GM18499 (cell line): Measurements from ENCODE around the gene KRTAP1-3.
"Not testable (repeated sequence)": the region's sequence is repeated elsewhere in the genome, so short reads cannot be mapped to it uniquely, and the experiment has no call there.

Source experiments
- ATAC-seq: cut with Tn5 transposase; IDR thresholded peaks from one replicate; pipeline ENCODE4 v1.9.1; 2021; ENCODE audit warnings: moderate number of reproducible peaks; ENCODE audit not compliant: insufficient read depth, unreplicated experiment

Gene KRTAP1-3

DNA sequence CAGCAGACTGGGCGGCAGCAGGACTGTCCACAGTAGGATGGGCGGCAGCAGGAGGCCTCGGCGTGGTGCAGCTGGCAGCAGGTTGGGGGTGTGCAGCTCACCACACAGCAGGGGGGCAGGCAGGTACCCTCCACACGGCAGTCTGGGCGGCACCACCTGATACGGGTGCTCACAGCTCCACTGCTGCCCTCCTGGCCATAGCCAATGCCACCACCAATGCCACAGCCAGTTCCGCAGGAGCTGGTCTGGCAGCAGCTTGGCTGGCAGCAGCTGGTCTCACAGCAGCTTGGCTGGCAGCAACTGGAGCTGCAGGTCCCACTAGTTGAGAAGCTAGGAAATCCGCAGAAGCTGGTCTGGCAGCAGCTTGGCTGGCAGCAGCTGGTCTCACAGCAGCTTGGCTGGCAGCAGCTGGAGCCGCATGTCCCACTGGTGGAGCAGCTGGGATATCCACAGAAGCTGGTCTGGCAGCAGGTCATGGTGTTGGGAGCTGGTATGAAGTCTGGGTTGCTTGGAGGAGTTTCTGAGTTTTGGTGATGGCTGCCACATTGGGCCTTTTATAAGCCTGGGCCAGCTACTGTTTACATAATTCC lies at the start of gene KRTAP1-3:
Gene KRTAP1-3, minus strand, starts transcription at position 529 of the 590 bp plus-strand sequence. Its CDS starts 53 bp downstream, at position 476.
- not testable (repeated sequence) for ATAC-seq

GRCh38 chr17:41084100-41084856 lies 49.6 kb upstream of the KRTAP1-3 start, which contains the start of gene KRTAP4-7:
TSS of gene KRTAP4-7 (plus strand) at chr17:41084150. CDS start at chr17:41084207, 57 bp downstream.
- not testable (repeated sequence) for ATAC-seq

DNA sequence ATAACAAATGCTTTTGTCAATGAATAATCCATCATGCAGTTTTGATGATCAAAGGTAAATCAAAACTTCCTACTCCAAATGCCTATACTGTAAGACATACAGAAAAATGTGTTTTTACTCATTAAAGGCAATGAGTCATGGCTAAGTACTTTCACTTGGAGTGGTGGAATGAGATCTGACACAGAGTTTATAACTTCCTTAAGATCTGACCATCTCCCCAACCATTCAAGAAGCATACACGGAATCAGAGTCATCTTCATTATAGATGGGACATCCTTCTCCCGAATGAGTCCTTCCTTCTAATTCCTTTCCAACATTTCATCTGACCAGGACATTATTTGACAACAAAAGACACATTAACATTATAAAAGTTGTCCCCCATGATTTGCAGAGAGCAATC lies 48.8 kb upstream of the KRTAP1-3 start:
- ATAC-seq = not testable (repeated sequence)

DNA sequence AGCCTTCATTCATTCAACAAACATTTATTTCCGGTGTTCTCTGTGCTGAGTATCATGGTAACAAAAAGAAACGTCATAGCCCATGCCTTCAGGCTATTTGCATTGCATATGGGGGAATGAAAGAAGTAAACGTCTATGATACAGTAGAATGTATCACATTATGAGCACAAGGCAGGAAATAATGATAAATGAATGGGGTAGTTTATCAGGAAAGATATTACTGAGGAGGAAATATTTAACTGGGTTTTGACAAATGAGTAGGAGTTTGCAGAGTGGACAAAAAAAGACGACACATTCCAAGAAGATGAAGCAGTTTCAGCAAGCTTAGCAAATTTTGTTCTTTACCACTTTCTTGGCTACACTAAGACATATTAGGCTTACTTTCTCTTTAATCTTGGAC lies 48.0 kb upstream of the KRTAP1-3 start:
- ATAC-seq = no peak

- ATAC-seq = no peak
These were observed 42.1 kb upstream of the KRTAP1-3 start for GRCh38 chr17:41076788-41077187.

DNA sequence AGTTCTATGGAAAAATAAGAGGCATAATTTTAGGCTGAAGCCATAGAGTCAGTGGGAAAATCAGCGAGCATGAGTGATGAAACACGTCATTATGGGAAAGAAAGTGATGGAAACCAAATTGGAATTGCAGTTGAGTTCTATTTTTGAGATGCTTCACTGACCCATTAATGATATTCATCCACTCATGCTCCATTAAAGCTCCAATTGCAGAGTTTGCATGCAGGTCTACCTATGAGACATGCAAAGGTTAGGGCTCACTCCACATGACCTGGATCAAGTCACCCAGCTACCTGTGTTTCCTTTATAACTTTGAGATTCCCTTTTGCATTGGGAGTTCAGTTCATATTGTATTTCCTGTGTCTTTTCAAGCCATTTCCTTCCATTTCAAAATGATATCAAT lies 39.0 kb upstream of the KRTAP1-3 start:
- ATAC-seq = no peak

DNA sequence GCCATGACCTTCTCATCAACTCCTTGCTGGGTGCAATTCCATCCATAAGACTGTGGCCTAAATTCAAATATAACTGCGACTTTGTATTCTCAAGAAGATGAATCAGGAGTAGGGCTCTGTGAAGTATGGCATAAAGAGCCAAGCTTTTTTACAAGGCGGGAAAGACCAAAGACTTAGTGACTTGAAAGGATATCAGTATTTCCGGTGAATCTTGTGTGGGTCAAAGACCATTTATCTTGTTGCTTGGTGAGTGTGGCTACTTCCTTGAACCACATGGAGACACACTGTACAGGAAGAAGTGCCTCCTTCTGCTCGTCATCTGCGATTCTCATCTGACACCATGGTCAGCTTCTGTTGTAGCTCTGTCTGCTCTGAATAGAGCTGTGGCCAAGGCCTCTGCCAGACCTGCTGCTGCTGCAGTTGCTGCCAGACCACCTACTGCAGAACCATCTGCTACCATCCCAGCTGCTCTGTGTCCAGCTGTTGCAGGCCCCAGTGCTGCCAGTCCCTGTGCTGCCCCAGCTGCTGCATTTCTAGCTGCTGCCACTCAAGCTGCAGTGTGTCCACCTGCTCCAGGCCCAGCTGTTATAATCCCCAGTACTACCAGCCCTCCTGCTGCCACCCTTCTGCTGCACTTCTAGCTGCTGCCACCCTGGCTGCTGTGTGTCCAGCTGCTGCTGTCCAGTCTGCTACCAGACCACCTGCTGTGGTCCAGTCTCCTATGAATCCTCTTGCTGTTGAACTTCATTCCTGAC lies 37.1 kb upstream of the KRTAP1-3 start:
- no peak for ATAC-seq

DNA sequence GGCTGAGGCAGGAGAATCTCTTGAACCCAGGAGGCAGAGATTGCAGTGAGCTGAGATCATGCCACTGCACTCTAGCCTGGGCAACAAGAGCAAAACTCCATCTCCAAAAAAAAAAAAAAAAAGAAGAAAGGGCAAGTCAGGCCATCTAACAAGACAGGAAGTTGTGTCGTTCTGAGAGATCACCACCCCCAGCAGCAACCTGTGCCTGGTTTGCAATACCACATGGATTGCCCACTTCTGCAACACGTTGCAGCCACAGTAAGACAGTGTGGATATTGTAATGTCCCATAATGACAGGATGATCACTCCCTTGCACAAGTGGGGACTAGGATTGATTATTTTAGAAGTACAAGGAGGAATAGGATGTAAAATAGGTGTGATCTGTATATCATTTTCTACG lies 34.4 kb upstream of the KRTAP1-3 start:
- ATAC-seq = no peak

GRCh38 chr17:41067281-41067680 lies 32.6 kb upstream of the KRTAP1-3 start:
- no peak for ATAC-seq

DNA sequence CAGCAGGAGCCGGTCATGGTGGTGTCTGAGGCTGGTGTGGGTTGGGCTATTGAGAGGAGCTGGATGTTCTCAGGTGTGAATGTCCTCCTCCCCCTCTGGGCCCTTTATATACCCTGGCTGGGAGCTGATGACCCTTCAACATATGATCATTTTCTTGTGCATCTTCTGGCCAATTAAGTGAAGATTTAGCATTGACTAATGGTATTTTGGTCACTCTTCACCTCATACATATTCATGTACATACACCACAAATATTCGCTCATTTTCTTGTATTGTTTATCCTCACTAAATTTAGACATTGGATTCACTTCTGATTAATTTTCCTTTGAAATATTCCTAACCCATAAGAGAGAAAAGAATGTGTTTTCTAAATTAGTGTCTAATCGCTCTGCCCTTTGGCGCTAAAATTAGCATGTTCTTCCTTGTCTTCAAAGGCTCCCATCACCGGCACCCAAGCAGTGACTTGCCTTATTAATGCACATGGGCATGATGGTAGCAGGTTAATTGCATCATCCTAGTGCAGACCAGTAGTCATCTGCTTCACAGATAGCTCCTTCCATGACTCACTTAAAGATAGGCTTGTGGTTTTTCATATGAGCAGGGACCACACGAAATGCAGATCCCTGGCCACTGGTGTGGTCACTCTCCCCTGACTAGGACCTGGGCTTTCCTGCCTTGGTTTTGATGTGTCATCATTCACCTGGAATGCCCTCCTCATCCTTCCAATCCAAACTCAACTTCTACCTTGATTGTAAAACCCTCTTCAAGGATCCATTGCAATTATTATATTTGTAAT lies 31.4 kb upstream of the KRTAP1-3 start, which contains the start of gene KRTAP2-4:
Gene KRTAP2-4, minus strand, starts transcription at position 51 of the 796 bp plus-strand sequence. Its CDS starts 34 bp downstream, at position 17.
- ATAC-seq = no peak

DNA sequence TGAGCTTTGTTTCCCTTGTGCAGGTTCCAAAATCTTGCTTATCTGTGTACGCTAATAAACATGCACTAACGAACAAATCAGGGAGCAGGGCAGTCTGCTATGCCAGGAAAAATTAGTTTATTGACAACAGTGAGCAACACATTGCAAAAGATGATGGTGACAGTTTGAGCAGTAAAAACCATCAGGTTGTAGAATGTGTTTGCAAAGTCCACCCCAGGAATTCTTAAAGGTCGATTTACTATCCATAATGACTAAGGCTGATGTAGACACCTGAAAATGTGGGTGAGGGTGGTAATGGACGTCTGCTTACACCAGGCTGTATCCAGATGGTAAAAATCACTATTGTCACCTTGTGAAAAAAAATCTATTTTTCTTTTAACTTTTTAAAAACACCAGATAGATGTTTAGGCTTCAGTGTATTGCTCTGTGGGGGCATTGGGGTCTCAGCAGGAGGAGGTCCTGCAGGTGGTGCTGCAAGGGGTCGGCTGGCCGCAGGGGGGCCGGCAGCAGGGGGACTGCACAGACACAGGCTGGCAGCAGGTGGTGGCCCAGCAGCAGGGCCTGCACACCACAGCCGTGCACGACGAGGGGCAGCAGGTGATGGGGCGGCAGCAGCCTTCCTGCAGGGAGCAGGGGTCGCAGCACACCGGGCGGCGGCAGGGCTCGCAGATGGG lies 30.5 kb upstream of the KRTAP1-3 start:
- ATAC-seq = not testable (repeated sequence)

DNA sequence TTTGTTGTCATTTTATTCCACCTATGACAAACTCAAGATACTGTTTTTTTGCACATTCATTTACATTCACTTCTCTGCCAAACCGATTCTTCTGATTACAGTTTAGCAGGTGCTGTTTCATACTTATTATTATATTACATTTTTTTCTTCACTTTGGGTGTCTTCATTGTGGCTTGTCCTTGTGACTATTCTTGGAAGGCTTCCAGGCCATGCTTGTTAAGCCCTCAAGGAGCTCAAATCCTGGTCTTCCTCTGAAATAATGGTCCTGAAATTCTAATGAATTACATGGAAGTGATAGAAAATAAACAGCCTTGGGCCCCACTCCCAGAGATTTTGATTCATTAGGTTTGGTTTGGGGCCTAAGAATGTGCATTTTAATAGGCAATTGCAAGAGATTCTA lies 29.6 kb upstream of the KRTAP1-3 start:
- no peak for ATAC-seq

DNA sequence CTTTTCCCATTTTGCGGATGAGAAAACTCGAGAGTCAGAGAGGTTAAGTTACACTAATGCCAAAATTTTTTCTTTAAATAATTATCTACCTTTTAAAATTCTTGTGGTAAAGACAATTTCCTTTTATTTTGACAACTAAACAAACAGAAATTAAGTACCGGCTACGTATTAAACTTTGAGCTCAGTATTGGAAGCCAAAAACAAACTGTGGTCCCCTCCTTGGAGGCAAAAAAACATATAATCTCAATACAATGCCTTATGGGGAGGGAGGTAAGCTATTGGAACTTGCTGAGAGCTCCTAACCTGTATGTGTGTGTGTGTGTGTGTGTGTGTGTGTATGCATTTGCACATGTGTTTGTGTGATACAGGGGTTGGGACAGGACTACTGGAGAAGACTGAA lies 28.8 kb upstream of the KRTAP1-3 start:
- ATAC-seq = no peak

- no peak for ATAC-seq
These were observed 27.3 kb upstream of the KRTAP1-3 start for GRCh38 chr17:41061964-41062363.

- no peak for ATAC-seq
These were observed 25.5 kb upstream of the KRTAP1-3 start, which contains the start of gene KRTAP2-3 for GRCh38 chr17:41060052-41060604. TSS of gene KRTAP2-3 (minus strand) at chr17:41060114. CDS start at chr17:41060050, 64 bp downstream.

DNA sequence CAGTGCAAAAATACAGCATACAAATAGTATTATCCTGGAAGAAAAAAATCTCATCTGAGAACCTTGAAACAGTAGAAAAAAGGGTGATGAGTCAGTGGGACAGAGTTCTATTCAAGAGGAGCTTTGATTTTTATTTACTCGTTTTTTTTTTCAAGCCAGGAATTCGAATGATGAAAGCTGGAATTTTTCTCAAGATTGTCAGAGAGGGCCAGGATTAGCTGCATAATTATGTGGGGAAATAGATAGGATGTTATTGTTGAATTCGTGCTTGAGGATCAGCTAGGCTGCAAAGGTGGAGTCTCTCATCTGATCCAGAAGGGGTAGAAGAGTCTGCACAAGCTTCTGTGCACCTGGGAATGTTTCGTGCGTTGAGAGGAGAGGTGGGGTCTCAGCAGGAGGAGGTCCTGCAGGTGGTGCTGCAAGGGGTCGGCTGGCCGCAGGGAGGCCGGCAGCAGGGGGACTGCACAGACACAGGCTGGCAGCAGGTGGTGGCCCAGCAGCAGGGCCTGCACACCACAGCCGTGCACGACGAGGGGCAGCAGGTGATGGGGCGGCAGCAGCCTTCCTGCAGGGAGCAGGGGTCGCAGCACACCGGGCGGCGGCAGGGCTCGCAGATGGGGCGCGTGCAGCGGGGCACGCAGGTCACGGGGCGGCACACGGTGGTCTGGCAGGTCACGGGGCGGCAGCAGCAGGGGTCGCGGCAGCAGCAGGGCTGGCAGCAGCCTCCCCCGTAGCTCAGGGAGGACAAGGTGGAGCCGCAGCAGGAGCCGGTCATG lies 24.8 kb upstream of the KRTAP1-3 start:
- not testable (repeated sequence) for ATAC-seq

- ATAC-seq = no peak
These were observed 24.1 kb upstream of the KRTAP1-3 start for GRCh38 chr17:41058741-41059140.

DNA sequence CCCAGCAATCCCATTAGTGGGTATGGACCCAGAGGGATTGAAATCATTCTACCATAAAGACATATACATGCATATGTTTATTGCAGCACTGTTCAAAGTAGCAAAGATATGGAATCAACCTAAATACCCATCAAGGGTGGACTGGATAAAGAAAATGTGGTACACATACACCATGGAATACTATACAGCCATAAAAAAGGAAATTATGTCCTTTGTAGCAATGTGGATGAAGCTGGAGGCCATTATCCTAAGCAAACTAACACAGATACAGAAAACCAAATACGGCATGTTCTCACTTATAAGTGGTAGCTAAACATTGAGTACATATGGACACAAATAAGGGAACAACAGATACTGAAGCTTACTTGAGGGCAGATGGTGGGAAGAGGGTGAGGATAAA lies 22.9 kb upstream of the KRTAP1-3 start:
- ATAC-seq = no peak
